A673 (cell line): Measurements from ENCODE around the gene WFDC1. TPM values are rescaled to one million over a fixed set of nuclear protein-coding genes. Genes with fewer than 3 reads are reported as not detected.

Experiments
- BruUV-seq: library from RNA; stranded (reverse); fragments of 400-500 nt; replicated peaks from 2 replicates; lab custom pipeline; 2021; lab: Mats Ljungman, UMichigan
- CTCF ChIA-PET: fragments of 300-600 bp; sonication (Branson Sonifier 250); formaldehyde crosslinking; loops from one replicate; lab custom pipeline; 2022; ENCODE audit warnings: antibody characterized with exemption; lab: Charles Lee
- POLR2A ChIA-PET: fragments of 300-600 bp; sonication (Branson Sonifier 250); formaldehyde crosslinking; loops from one replicate; lab custom pipeline; 2022; ENCODE audit warnings: antibody characterized with exemption; ENCODE audit not compliant: low non-redundant PET; lab: Charles Lee
- DNase-seq: peaks from one replicate; pipeline ENCODE4 v3.0.0-alpha.2; 2015; ENCODE audit warnings: low spot score
- H3K27ac ChIP-seq: fragments of 200-600 bp; sonication (generic); 2 replicates; pipeline ENCODE4 v1.5.1; 2016; ENCODE audit warnings: mixed run types, low read depth, mild to moderate bottlenecking, mixed read lengths, antibody characterized with exemption, low read length; ENCODE audit not compliant: poor library complexity, severe bottlenecking
- H3K27me3 ChIP-seq: fragments of 200-600 bp; sonication (generic); replicated peaks from 2 replicates; pipeline ENCODE4 v1.6.1; 2017; ENCODE audit warnings: mixed run types, low read depth, mild to moderate bottlenecking, mixed read lengths, antibody characterized with exemption, low read length; ENCODE audit not compliant: insufficient read depth, poor library complexity
- H3K36me3 ChIP-seq: fragments of 200-600 bp; sonication (generic); 2 replicates; pipeline ENCODE4 v1.6.1; 2016; ENCODE audit warnings: mixed run types, mild to moderate bottlenecking, mixed read lengths, antibody characterized with exemption, low read length; ENCODE audit not compliant: insufficient read depth, poor library complexity, severe bottlenecking
- H3K4me1 ChIP-seq: fragments of 200-600 bp; sonication (generic); 2 replicates; pipeline ENCODE4 v1.6.1; 2017; ENCODE audit warnings: mixed run types, mild to moderate bottlenecking, mixed read lengths, antibody characterized with exemption, low read length; ENCODE audit not compliant: insufficient read depth, poor library complexity, severe bottlenecking
- H3K4me3 ChIP-seq: fragments of 200-600 bp; sonication (generic); 2 replicates; pipeline ENCODE4 v1.5.1; 2016; ENCODE audit warnings: low read depth, mixed run types, mild to moderate bottlenecking, mixed read lengths, low read length; ENCODE audit not compliant: poor library complexity, severe bottlenecking
- H3K9me3 ChIP-seq: fragments of 200-600 bp; sonication (generic); 2 replicates; pipeline ENCODE4 v1.6.1; 2016; ENCODE audit warnings: mixed run types, low read depth, mild to moderate bottlenecking, mixed read lengths, antibody characterized with exemption, low read length; ENCODE audit not compliant: poor library complexity, severe bottlenecking
- EZH2 ChIP-seq: fragments of 200-600 bp; sonication (generic); IDR thresholded peaks from 2 replicates; pipeline ENCODE4 v1.6.1; 2017; ENCODE audit warnings: borderline replicate concordance, low read depth, mild to moderate bottlenecking, mixed read lengths, antibody characterized with exemption, low read length; ENCODE audit not compliant: poor library complexity, severe bottlenecking
- intact Hi-C: fragments of 100-400 bp; cut with micrococcal nuclease; formaldehyde crosslinking; loops from one replicate; pipeline ENCODE4 v1.10.0; 2022; ENCODE audit not compliant: unreplicated experiment
- total RNA-seq: library from RNA; stranded (reverse); gene quantifications from 2 replicates; pipeline ENCODE4 v1.2.3, GENCODE V29; 2021
- TF ChIP-seq, protein P1 (sequence below): fragments of 300-800, 200-600 bp; sonication (generic); conservative IDR thresholded peaks from 2 replicates; pipeline ENCODE4 v1.5.1; 2017; ENCODE audit warnings: low read depth, mild to moderate bottlenecking, antibody characterized with exemption, low read length, moderate library complexity, mixed read lengths

Gene WFDC1
- total RNA-seq, 1 experiment from 2014 or later: not detected

DNA sequence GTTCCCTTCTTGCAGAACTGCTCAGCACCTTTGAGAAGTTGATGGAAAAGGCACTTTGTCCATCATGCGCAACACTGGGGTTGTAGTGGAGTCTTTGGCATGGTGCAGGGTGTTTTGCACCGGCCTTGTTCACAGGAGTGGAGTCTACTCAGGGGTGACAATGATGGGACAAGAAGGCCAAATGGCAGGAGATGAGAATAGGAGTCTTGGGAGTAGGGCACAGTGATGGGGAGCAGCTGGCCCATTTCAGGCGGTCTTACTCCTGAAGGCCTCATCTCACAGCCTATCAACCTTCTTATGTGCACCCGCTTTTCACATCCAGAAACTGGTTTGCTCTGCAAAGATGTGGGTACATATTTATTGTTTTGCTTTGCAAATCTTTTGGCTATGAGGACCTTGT is 41.5 kb upstream of the WFDC1 start:
- BruUV-seq: no TSS peak
- no peak for DNase-seq
- no peaks in the 10 kb centered on the region for H3K36me3 ChIP-seq
- no peaks in the 10 kb centered on the region for H3K4me1 ChIP-seq
- H3K4me3 ChIP-seq: no peak overlapping the region
- ChIA-PET POLR2A (no interaction called here), CTCF (no interaction called here)
- H3K27me3 ChIP-seq: peaks cover 28% of the 10 kb centered on the region
- H3K9me3 ChIP-seq: no peaks in the 10 kb centered on the region
- intact Hi-C loops: no loop called here
- no peak for TF ChIP-seq EZH2
- TF ChIP-seq, protein P1, sequence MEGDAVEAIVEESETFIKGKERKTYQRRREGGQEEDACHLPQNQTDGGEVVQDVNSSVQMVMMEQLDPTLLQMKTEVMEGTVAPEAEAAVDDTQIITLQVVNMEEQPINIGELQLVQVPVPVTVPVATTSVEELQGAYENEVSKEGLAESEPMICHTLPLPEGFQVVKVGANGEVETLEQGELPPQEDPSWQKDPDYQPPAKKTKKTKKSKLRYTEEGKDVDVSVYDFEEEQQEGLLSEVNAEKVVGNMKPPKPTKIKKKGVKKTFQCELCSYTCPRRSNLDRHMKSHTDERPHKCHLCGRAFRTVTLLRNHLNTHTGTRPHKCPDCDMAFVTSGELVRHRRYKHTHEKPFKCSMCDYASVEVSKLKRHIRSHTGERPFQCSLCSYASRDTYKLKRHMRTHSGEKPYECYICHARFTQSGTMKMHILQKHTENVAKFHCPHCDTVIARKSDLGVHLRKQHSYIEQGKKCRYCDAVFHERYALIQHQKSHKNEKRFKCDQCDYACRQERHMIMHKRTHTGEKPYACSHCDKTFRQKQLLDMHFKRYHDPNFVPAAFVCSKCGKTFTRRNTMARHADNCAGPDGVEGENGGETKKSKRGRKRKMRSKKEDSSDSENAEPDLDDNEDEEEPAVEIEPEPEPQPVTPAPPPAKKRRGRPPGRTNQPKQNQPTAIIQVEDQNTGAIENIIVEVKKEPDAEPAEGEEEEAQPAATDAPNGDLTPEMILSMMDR: no peak
- H3K27ac ChIP-seq: no peak overlapping the region

DNA sequence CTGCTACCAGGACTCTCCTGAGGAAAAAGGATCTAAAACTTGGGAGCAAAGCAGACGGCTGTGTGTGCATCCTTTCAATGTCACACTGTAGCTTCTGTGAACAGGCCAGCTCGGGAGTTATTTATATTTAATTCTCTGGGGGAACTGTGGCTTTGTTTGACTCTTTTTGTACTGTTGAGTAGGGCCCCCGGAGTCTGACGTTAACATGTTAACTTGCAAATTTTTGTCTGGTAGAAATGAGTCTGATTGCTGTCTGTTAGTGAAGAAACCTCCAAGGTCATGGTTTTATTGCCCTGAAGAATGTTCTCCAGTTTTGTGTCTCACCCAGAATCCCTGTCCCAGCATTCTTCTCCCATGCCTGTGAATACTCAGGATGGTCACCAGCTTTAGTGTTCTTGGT is 40.6 kb upstream of the WFDC1 start:
- Histone ChIP-seq H3K27ac (no peak overlapping the region), H3K4me3 (no peak overlapping the region), H3K27me3 (peaks cover 24% of the 10 kb centered on the region), H3K36me3 (no peaks in the 10 kb centered on the region), H3K4me1 (no peaks in the 10 kb centered on the region), H3K9me3 (no peaks in the 10 kb centered on the region)
- BruUV-seq: no TSS peak
- TF ChIP-seq, protein P1: no peak
- TF ChIP-seq EZH2: no peak
- no peak for DNase-seq
- ChIA-PET CTCF (no interaction called here), POLR2A (no interaction called here)
- intact Hi-C loops: no loop called here

DNA sequence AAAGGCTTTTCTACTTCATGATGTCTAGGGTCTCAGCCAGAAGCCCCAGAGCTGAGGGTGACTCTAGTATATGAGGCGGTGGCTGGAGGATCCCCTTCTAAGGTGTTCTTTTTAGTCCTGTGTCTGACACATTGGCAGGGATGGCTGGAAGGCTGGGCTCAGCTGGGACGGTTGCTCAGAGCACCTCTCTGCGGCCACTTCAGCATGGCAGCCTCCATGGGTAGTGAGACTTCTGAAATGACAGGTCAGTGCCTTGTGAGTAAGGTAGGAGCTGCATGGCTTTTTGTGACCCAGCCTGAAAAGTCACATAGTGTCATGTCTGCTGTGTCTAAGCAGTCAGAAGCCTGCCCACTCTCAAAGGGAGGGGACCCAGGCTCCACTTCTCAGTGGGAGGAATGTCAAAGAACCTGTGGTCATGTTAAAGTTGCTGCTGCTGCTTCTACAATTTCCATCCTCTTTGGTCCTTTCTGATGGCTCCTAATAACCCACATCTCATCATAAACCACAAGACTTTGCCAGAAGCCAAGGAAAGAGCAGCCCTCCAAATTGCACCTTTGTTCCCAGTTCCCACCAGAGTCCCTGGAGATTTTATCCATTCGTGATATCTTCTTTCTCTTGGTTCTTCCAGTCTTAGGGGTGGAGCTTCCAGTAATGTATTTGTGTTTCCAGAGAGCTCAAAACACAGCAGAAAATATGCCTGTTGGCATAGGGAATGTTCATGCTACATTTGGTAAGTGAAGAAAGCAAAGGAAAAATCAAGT is 39.4 kb upstream of the WFDC1 start:
- POLR2A ChIA-PET: no interaction called here
- BruUV-seq: no TSS peak
- H3K27me3 ChIP-seq: peaks cover 16% of the 10 kb centered on the region
- no peaks in the 10 kb centered on the region for H3K9me3 ChIP-seq
- no peaks in the 10 kb centered on the region for H3K36me3 ChIP-seq
- no peak for DNase-seq
- H3K27ac ChIP-seq: no peak overlapping the region
- CTCF ChIA-PET: no interaction called here
- no peaks in the 10 kb centered on the region for H3K4me1 ChIP-seq
- TF ChIP-seq, protein P1: no peak
- no peak for TF ChIP-seq EZH2
- intact Hi-C loops: no loop called here
- H3K4me3 ChIP-seq: no peak overlapping the region
